Activated CD8-positive, alpha-beta memory T cell treated with anti-CD3 and anti-CD28 coated beads for 4 hours (primary cell): ENCODE results near the gene TRPV6.

Experiments used
- DNase-seq, 2 donors: peaks; one replicate each; pipeline ENCODE4 v3.0.0-alpha.2; 2020; ENCODE audit warnings: low read depth in 2 of 2

The TRPV6 gene

DNA sequence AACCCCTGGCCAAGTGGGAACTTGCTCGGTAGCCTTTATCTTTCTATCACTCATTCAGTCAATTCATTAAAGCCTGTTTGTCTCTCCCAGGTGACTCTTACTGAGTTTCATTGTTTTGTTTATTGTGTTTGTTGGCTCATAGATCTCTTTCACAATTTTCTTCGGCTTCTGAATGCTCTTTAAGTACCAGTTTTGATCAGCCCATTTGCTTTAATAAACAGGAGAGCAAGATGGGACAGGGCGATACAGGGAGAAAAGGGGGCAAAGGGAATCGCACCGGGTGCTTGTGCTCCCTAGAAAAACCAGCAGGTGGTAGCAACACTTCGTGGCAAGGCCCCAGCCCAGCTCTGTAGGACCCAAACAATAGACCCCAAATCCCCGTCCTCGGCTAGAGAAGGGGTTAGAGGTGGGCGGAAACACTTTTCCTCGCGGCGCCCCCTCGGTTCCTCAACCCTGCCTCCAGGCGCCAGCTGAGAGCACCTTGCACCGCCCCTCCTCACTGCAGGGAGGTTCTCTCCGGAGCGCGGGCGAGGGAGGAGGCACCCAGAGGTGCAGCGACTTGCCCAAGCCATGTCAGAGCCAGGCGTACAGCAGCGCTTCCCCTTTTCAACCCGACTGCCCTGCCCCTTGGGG is 31.7 kb downstream of the TRPV6 start:
- peak; percentile 28 to 39 for DNase-seq

DNA sequence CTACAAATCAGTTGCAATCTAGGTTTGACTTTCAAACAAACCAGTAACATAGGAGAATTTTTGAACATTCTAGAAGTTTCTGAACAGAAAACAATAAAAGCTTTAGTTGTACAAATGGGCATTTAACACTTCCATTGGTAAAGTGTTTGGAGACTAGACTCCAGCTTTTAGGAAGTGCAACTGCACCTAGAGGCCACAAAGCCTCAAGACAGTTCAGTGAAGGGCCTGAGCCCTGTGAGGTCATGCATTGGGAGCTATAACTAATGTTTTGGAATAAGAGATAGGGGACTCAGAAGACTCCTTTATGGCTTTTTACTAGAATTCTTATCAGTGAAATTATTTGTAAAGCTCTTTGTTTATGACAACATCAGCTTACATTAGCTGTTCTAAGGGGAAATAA is 33.6 kb downstream of the TRPV6 start:
- no peak for DNase-seq

DNA sequence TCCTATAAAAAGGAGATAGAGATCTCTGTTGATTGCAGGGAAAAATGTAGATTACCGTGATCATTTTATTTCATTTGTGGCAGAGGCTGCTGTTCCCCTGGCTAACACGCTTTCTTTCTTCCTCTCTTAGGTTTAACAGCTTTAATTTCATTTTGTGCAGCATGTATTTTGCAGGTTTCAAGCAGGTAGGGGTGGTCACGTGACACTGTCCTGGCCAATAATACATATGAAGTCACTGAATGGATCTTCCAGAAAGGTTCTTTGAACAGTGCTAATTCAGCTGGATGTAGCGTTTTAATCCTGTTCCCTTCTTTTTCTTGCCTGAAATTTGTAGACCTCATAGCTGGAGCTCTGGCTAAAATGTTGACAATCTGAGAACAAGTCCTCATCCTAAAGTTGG is 34.3 kb downstream of the TRPV6 start:
- DNase-seq: no peak

DNA sequence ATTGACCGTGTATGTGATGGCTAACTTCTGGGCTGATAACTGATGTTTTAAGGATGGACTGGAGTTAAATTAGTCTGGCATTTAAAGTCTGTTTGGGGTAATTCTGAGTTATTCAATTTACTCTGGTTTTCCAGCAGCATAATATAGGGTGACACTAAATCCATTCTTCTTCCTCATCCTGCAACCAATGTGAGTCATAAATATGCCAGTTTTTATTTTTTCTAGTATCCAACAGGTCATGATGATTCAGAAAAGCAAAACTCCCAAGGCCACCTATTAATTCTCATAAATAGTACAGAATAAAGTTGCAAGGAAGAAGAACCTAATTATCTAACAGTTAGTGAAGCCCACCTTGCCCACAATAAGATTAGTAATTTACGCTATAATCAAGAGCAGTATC is 38.2 kb downstream of the TRPV6 start:
- DNase-seq: no peak

DNA sequence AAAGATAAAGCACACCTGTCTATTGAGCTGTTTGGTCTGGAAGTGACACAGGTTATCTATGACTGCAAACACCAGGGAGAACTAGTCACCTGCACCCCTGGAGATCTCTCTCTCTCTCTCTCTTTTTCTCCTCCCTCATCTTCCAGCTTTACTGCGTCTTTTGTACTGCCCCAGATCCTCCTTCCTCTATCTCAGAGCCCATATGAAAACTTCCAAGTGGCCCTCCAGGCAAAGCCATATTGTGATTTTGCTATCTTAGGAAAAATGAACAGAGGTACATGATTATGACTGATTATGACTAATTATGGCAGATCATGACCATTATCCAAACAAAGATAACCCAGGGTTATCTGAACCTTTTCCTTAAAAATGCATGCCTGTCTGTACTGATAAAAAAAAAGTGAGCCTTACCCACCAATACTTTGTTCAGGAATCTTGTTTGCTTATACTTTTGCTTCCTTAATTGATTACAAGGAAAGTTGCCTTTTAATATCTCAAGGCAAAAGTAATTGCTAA is 43.2 kb downstream of the TRPV6 start:
- no peak for DNase-seq

DNA sequence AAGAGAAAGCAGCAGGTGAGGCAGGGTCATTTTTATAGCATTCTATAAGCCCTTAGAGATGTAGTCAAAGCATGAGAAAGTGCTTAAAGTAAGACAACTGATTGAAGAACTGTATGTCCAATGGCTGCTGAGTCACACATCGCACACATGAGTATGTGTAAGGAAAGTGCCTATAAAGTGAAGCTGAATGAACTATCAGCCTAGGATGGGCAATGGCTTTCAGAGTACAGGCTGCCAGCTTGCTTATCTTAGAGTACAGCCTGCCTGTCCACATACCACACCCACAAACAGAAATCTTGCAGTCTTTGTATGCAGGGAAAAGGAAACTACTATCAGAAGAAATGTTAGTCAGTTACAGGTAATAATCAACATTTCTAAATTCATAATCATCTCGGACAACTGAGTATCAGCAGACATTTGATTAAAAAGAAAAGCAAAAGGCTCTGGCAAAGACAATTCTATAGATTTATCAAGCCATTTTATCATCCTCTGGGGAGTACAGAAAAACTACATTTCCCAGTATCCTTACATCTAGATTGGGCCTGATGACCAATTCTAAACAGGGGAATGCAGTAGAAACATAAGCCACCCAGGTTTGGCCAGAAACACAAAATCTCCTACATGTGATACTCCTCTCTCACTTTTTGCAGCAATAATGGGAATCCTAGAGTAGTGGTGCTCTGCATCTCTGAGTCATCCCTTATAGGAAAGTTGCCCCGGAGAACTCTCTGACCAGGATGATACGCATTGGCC is 46.9 kb downstream of the TRPV6 start:
- no peak for DNase-seq

DNA sequence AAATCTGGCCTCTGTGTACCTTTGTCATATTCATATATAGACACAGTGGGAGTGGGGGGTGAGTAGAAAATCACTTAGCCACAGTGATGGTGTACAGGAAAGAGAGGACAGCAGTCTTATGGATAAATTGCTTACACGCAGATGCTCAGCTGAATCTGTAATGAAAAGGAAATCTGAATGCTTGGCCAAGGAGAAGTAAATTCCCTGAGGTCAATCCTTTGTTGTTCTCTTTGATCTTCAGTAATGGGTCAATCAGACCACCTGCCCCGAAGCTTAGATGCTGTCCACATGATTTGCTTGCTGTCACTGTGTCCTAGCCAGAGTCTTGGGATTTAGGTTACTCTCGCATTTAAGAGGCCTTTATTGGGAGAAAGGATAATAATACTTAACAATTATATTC is 49.1 kb downstream of the TRPV6 start:
- no peak for DNase-seq

DNA sequence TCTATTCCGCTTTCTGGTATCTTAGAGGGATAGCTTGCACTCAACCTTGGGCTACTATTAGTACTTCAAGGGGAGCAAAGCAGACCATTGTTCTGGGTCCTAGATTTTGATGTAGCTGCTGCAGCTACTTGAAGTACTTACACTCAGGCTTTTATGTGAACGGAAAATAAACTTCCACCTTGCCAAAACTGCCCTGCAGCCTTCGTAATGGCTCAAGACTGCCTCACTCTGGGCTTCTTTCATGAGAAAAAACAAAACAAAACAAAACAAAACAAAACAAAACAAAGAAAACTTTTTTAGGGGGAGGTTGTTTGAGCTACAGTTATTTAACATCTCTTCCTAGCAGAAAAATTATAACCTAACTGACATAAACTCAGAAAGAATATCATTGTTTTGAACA is 50.1 kb downstream of the TRPV6 start:
- DNase-seq: no peak

DNA sequence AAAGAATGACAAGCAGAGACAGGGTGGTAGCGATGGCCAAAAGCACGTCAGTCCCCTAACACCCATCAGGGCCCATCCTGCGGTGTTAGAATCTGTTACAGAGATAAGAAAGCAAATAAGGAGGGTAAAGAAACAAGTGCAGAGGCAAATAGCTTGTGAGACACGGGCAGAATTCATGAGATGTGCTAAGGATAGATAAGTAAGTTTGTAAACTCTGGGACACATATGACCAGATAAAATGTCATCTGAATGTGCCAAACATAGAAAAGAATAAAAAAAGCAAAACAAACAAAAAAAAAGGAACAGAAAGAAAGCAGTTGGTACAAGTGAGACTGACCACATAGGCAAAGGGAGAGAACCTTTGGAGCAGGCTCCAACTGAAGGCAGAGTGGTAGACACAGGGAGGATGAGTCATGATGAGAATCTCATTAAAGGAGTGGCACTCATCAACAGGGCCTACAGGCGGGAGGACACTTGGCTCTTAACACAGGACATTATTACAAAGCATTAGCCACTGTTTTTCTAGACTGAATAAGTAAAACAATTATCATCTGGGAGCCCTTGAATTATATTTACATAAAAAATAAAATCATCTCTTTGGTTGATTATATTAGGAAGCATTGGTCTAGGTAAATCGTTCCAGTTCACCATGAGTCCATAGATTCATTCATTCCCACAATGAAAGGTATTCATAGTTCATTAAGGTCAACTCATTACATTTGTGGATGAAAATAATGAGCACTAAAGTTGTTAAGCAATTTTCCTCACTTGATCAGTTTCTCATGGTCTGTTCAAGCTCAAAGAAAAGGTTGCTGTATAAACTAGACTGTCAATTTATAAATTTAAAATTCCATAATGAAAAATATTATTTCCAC is 52.1 kb downstream of the TRPV6 start:
- no peak for DNase-seq

DNA sequence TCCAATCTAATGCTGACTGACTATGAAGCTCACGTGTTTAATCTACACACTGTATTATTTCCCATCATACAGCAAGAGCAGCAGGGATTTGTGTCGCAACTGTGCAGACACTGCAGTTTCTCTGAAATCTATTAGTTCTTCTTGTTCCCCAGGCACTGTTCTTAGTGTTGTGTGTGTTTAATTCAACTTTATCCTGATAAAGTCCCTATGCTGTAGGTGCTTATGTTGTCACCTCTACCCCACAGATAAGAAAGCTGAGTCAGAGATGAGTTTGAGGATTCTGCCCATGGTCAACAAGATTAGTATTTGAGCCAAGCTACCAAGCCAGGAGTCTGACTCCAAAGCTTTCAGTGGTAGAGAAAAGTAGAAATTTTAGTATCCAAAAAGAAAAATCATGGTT is 53.1 kb downstream of the TRPV6 start:
- DNase-seq: no peak

DNA sequence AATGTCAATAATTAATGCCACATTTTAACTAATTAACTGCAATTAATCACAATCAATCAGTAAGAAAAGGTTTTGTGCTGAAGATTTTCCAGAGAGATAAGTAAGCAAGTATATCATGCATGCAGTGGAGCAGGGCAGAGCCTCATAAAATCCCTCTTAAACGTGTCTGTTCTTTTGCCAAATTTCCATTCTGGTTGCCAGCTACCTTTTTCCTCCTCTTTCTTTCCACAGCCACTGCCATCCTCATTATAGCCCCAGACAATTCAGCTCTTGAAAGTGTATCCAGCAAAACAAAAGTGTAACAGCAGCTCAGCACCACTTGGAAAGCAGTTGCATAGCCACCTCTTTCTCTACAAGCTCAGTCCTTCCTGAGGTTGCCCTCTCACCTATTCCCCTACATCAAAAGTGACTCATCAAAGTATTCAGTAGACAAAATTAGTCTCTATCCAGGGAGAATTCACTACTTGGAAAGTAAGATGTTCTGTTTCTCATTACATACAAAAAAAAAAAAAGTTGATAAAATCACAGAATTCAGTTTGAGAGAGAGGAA is 57.5 kb downstream of the TRPV6 start:
- DNase-seq: no peak

DNA sequence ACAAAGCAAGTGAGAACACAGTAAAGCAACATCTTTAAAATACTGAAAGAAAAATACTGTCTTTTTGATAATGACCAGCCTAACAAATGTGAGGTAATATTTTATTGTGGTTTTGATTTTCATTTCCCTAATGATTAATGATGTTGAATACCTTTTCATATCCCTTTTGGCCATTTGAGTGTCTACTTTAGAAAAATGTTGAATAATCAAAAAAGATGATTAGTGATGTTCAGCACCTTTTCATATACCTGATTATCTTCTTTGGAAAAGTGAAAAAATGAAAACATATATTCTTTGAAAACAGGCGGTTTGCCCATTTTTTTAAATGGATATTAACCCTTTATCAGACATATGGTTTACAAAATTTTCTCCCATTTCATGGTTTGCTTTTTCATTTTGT is 62.8 kb downstream of the TRPV6 start:
- no peak for DNase-seq
